Prostate gland (tissue), 2 donors: ENCODE results near the gene NPEPL1.

Experiments used
- POLR2A ChIP-seq: fragments of 450-650 bp; IDR thresholded peaks from one replicate; pipeline ENCODE4 v1.6.1; 2016; ENCODE audit warnings: antibody characterized with exemption, mild to moderate bottlenecking
- TF ChIP-seq, protein P1 (sequence below), 4 experiments: fragments of 200-600 bp in 2 of 4; fragments of 450-650 bp in 2 of 4; sonication (generic) in 2 of 4; IDR thresholded peaks; 1 replicate in 3 of 4; 2 replicates in 1 of 4; pipeline ENCODE4 v1.5.1; 2016 to 2019; ENCODE audit warnings: antibody characterized with exemption in 4 of 4, mild to moderate bottlenecking in 2 of 4, moderate library complexity in 2 of 4

DNA sequence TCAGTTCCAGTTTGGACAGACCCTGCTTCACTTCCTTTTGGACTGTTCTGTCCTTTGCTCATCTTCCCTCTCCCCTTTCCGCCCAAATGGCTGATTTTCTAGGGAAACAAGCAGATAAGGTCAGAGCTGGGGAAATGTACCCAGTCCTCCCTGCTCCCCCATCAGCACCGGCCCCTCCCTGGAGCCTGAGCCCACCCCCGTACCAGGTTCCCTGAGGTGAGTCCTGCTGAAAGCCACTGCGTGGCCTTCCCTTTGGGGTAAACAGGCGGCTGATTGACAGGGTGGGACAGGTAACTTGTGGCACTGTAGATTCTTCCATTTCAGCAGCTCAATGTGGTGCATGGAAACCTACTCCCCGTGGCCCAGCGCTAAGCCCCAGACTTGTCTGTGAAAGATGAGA, 70.5 kb downstream of the NPEPL1 start:
- TF ChIP-seq, protein P1, sequence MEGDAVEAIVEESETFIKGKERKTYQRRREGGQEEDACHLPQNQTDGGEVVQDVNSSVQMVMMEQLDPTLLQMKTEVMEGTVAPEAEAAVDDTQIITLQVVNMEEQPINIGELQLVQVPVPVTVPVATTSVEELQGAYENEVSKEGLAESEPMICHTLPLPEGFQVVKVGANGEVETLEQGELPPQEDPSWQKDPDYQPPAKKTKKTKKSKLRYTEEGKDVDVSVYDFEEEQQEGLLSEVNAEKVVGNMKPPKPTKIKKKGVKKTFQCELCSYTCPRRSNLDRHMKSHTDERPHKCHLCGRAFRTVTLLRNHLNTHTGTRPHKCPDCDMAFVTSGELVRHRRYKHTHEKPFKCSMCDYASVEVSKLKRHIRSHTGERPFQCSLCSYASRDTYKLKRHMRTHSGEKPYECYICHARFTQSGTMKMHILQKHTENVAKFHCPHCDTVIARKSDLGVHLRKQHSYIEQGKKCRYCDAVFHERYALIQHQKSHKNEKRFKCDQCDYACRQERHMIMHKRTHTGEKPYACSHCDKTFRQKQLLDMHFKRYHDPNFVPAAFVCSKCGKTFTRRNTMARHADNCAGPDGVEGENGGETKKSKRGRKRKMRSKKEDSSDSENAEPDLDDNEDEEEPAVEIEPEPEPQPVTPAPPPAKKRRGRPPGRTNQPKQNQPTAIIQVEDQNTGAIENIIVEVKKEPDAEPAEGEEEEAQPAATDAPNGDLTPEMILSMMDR (IDR thresholded peaks at IDR 0.05) = no peak
- TF ChIP-seq POLR2A = no peak
